Endothelial cell of umbilical vein (primary cell): Measurements from ENCODE around the gene SLC4A11.

Experiments used
- EZH2 ChIP-seq: IDR thresholded peaks from 2 replicates; pipeline ENCODE4 v1.6.1; 2012; ENCODE audit warnings: borderline replicate concordance, low read depth, mild to moderate bottlenecking, moderate library complexity, low read length, inconsistent platforms; ENCODE audit not compliant: severe bottlenecking
- FOS ChIP-seq: IDR thresholded peaks from 2 replicates; pipeline ENCODE4 v1.6.1; 2011; ENCODE audit warnings: mild to moderate bottlenecking, low read length, moderate library complexity, borderline replicate concordance; ENCODE audit not compliant: insufficient read depth
- GATA2 ChIP-seq: IDR thresholded peaks from 2 replicates; pipeline ENCODE4 v1.7.0; 2011; ENCODE audit warnings: low read depth, mild to moderate bottlenecking, moderate library complexity, mixed read lengths, low read length; ENCODE audit not compliant: insufficient read length, insufficient read depth
- JUN ChIP-seq: IDR thresholded peaks from 2 replicates; pipeline ENCODE4 v1.6.1; 2011; ENCODE audit warnings: borderline replicate concordance, low read depth; ENCODE audit not compliant: insufficient read length, insufficient read depth
- MYC ChIP-seq: IDR thresholded peaks from one replicate; pipeline ENCODE4 v1.6.1; 2011; ENCODE audit warnings: mild to moderate bottlenecking, low read depth, low read length
- POLR2A ChIP-seq: IDR thresholded peaks from 2 replicates; pipeline ENCODE4 v1.6.1; 2012; ENCODE audit warnings: low read depth, mild to moderate bottlenecking, control low read depth, low read length
- POLR2AphosphoS5 ChIP-seq: IDR thresholded peaks from 2 replicates; pipeline ENCODE4 v1.6.1; 2012; ENCODE audit warnings: low read depth, mild to moderate bottlenecking, control low read depth, low read length, moderate library complexity; ENCODE audit not compliant: insufficient read depth
- TF ChIP-seq, protein P1 (sequence below), 2 donors: IDR thresholded peaks; 1 replicate in 1 of 2; 2 replicates in 1 of 2; pipeline ENCODE4 v1.5.1; 2011; ENCODE audit warnings: low read length in 2 of 2, mild to moderate bottlenecking in 2 of 2, moderate library complexity in 2 of 2, control low read depth in 1 of 2, inconsistent platforms in 1 of 2, low read depth in 1 of 2; ENCODE audit not compliant: insufficient read depth in 1 of 2; ENCODE audit errors: extremely low read depth in 1 of 2
- TF ChIP-seq, protein P2 (sequence below): IDR thresholded peaks from 2 replicates; pipeline ENCODE4 v1.6.1; 2011; ENCODE audit not compliant: insufficient read depth, insufficient read length

DNA sequence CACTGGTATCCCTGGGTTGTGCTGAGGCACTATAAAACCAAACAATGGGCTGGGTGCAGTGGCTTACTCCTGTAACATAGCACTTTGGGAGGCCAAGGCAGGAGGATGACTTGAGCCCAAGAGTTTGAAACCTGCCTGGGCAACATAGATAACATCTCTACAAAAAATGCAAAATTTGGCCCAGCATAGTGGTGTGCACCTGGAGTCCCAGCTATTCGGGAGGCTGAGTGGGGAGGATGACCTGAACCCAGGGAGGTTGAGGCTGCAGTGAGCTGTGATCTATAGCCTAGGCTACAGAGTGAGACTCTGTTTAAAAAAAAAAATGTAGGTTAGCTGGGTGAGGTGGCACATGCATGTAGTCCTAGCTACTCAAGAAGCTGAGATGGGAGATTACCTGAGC, 7.7 kb upstream of the SLC4A11 start:
- TF ChIP-seq EZH2 = no peak
- TF ChIP-seq POLR2A = no peak
- TF ChIP-seq, protein P1, sequence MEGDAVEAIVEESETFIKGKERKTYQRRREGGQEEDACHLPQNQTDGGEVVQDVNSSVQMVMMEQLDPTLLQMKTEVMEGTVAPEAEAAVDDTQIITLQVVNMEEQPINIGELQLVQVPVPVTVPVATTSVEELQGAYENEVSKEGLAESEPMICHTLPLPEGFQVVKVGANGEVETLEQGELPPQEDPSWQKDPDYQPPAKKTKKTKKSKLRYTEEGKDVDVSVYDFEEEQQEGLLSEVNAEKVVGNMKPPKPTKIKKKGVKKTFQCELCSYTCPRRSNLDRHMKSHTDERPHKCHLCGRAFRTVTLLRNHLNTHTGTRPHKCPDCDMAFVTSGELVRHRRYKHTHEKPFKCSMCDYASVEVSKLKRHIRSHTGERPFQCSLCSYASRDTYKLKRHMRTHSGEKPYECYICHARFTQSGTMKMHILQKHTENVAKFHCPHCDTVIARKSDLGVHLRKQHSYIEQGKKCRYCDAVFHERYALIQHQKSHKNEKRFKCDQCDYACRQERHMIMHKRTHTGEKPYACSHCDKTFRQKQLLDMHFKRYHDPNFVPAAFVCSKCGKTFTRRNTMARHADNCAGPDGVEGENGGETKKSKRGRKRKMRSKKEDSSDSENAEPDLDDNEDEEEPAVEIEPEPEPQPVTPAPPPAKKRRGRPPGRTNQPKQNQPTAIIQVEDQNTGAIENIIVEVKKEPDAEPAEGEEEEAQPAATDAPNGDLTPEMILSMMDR (IDR thresholded peaks at IDR 0.05; ENCODE audit: extremely low read depth in 1 of 2, insufficient read depth in 1 of 2, low read depth in 1 of 2, low read length in 2 of 2) = no peak
- TF ChIP-seq MYC = no peak
- TF ChIP-seq, protein P2, sequence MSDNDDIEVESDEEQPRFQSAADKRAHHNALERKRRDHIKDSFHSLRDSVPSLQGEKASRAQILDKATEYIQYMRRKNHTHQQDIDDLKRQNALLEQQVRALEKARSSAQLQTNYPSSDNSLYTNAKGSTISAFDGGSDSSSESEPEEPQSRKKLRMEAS = no peak
- no peak for TF ChIP-seq JUN
- TF ChIP-seq FOS = no peak
- TF ChIP-seq POLR2AphosphoS5 = no peak
- no peak for TF ChIP-seq GATA2
